HEK293 (cell line): ENCODE measurements around the gene SLC35A4.
"Not testable (repeated sequence)": the region's sequence is repeated elsewhere in the genome, so short reads cannot be mapped to it uniquely, and the experiment has no call there.

ENCODE experiments used
- CTCF ChIA-PET: fragments of 350-600 bp; formaldehyde crosslinking; extraction: SDS; loops from one replicate; lab custom pipeline; 2021; ENCODE audit warnings: antibody characterized with exemption; lab: Yijun Ruan, JAX
- POLR2A ChIA-PET: fragments of 300-600 bp; formaldehyde crosslinking; extraction: SDS; loops from one replicate; lab custom pipeline; 2020; ENCODE audit warnings: antibody characterized with exemption, inconsistent platforms; lab: Yijun Ruan, JAX
- H3K27ac ChIP-seq: fragments of 200-500 bp; sonication (Bioruptor generic); 2 replicates; pipeline ENCODE4 v1.5.1; 2014; ENCODE audit warnings: low read depth, low read length, control low read depth, inconsistent platforms; ENCODE audit errors: extremely low read depth
- H3K36me3 ChIP-seq, 2 experiments: fragments of 200-500 bp in 1 of 2; sonication (Bioruptor generic) in 1 of 2; 1 replicate in 1 of 2; 2 replicates in 1 of 2; pipeline ENCODE4 v1.5.1; 2014 to 2017; ENCODE audit warnings: inconsistent platforms in 2 of 2, low read length in 2 of 2; ENCODE audit not compliant: control insufficient read depth in 2 of 2, insufficient read depth in 1 of 2
- H3K4me1 ChIP-seq: fragments of 200-500 bp; sonication (Bioruptor generic); 2 replicates; pipeline ENCODE4 v1.5.1; 2014; ENCODE audit warnings: mild to moderate bottlenecking, low read length, inconsistent platforms; ENCODE audit not compliant: control insufficient read depth, insufficient read depth
- H3K4me3 ChIP-seq: 2 replicates; pipeline ENCODE4 v1.5.1; 2011; ENCODE audit warnings: low read depth, mild to moderate bottlenecking, control low read depth, low read length, moderate library complexity
- H3K9me3 ChIP-seq: fragments of 200-500 bp; sonication (Bioruptor generic); 2 replicates; pipeline ENCODE4 v1.5.1; 2014; ENCODE audit warnings: low read depth, low read length, inconsistent platforms; ENCODE audit not compliant: control insufficient read depth, insufficient read depth
- BCL11B ChIP-seq: fragments of 450-650 bp; formaldehyde crosslinking; IDR thresholded peaks from 2 replicates; pipeline ENCODE4 v1.5.1; 2016; ENCODE audit warnings: low read depth, missing biosample characterization, missing genetic modification characterization
- EGR2 ChIP-seq: fragments of 450-650 bp; formaldehyde crosslinking; IDR thresholded peaks from 2 replicates; pipeline ENCODE4 v1.5.1; 2016; ENCODE audit warnings: low read depth, missing biosample characterization, missing genetic modification characterization
- PRDM10 ChIP-seq: fragments of 450-650 bp; formaldehyde crosslinking; IDR thresholded peaks from 2 replicates; pipeline ENCODE4 v1.5.1; 2016; ENCODE audit warnings: missing biosample characterization, missing genetic modification characterization
- PRDM2 ChIP-seq: fragments of 450-650 bp; formaldehyde crosslinking; IDR thresholded peaks from 2 replicates; pipeline ENCODE4 v1.5.1; 2016; ENCODE audit warnings: missing biosample characterization, missing genetic modification characterization, borderline replicate concordance
- SETDB1 ChIP-seq: IDR thresholded peaks from one replicate; pipeline ENCODE4 v1.6.1; 2017; ENCODE audit warnings: mild to moderate bottlenecking, low read length, moderate library complexity, mixed read lengths; ENCODE audit not compliant: insufficient read length
- ZBTB17 ChIP-seq: fragments of 450-650 bp; formaldehyde crosslinking; IDR thresholded peaks from 2 replicates; pipeline ENCODE4 v1.5.1; 2016; ENCODE audit warnings: missing biosample characterization, missing genetic modification characterization
- ZBTB6 ChIP-seq: fragments of 450-650 bp; formaldehyde crosslinking; IDR thresholded peaks from 2 replicates; pipeline ENCODE4 v1.5.1; 2017; ENCODE audit warnings: missing biosample characterization, missing genetic modification characterization
- ZNF112 ChIP-seq: fragments of 450-650 bp; formaldehyde crosslinking; IDR thresholded peaks from 2 replicates; pipeline ENCODE4 v1.5.0; 2017; ENCODE audit warnings: missing biosample characterization, missing genetic modification characterization
- ZNF114 ChIP-seq: fragments of 450-650 bp; formaldehyde crosslinking; IDR thresholded peaks from 2 replicates; pipeline ENCODE4 v1.5.0; 2017; ENCODE audit warnings: missing biosample characterization, missing genetic modification characterization
- ZNF23 ChIP-seq: fragments of 450-650 bp; formaldehyde crosslinking; IDR thresholded peaks from 2 replicates; pipeline ENCODE4 v1.5.1; 2016; ENCODE audit warnings: missing biosample characterization, missing genetic modification characterization, borderline replicate concordance
- ZNF311 ChIP-seq: fragments of 450-650 bp; formaldehyde crosslinking; IDR thresholded peaks from 2 replicates; pipeline ENCODE4 v1.5.1; 2017; ENCODE audit warnings: missing biosample characterization, missing genetic modification characterization, borderline replicate concordance
- ZNF354C ChIP-seq: fragments of 450-650 bp; formaldehyde crosslinking; IDR thresholded peaks from 2 replicates; pipeline ENCODE4 v1.5.1; 2016; ENCODE audit warnings: missing biosample characterization, missing genetic modification characterization, low read depth, borderline replicate concordance
- ZNF37A ChIP-seq: fragments of 450-650 bp; IDR thresholded peaks from 2 replicates; pipeline ENCODE4 v1.5.1; 2018; ENCODE audit warnings: missing biosample characterization, missing genetic modification characterization
- ZNF514 ChIP-seq: fragments of 450-650 bp; formaldehyde crosslinking; IDR thresholded peaks from 2 replicates; pipeline ENCODE4 v1.5.1; 2016; ENCODE audit warnings: missing biosample characterization, missing genetic modification characterization
- ZNF521 ChIP-seq: fragments of 450-650 bp; formaldehyde crosslinking; IDR thresholded peaks from 2 replicates; pipeline ENCODE4 v1.5.1; 2017; ENCODE audit warnings: missing biosample characterization, mild to moderate bottlenecking, missing genetic modification characterization
- ZNF704 ChIP-seq: fragments of 450-650 bp; formaldehyde crosslinking; IDR thresholded peaks from 2 replicates; pipeline ENCODE4 v1.5.1; 2016; ENCODE audit warnings: missing biosample characterization, missing genetic modification characterization

The SLC35A4 gene

GRCh38 chr5:140600096-140600495 lies 35.5 kb downstream of the SLC35A4 start:
- Histone ChIP-seq H3K27ac (no peak overlapping the region), H3K4me3 (no peak overlapping the region)
- CTCF ChIA-PET: interaction anchor here (0.6 to 1.1 kb wide), 2 partner anchors 12 to 132 kb away, joined by 3 to 4 read pairs; no protein-coding TSS in a partner anchor

GRCh38 chr5:140602147-140602546 lies 37.5 kb downstream of the SLC35A4 start:
- no peak overlapping the region for H3K4me3 ChIP-seq
- H3K9me3 ChIP-seq: no peaks in the 10 kb centered on the region
- TF ChIP-seq ZBTB6 (tag by site-specific recombination): no peak
- no peak for TF ChIP-seq ZNF112
- no peak for TF ChIP-seq ZNF354C (tag by site-specific recombination)
- no peak for TF ChIP-seq ZNF311 (tag by site-specific recombination)
- no peak for TF ChIP-seq ZNF23 (tag by site-specific recombination)
- no peak for TF ChIP-seq ZNF514 (tag by site-specific recombination)
- TF ChIP-seq ZBTB17 (tag by site-specific recombination): no peak
- TF ChIP-seq PRDM2: no peak
- TF ChIP-seq BCL11B (tag by site-specific recombination): no peak
- TF ChIP-seq ZNF521 (tag by site-specific recombination): no peak
- no peak for TF ChIP-seq SETDB1
- TF ChIP-seq ZNF114 (tag by site-specific recombination): no peak
- no peak for TF ChIP-seq ZNF704 (tag by site-specific recombination)
- TF ChIP-seq EGR2 (tag by site-specific recombination): no peak
- no peak for TF ChIP-seq ZNF37A (tag by site-specific recombination)
- CTCF ChIA-PET: no interaction called here
- no peaks in the 10 kb centered on the region for H3K36me3 ChIP-seq
- H3K4me1 ChIP-seq: no peaks in the 10 kb centered on the region
- POLR2A ChIA-PET: no interaction called here
- no peak overlapping the region for H3K27ac ChIP-seq

More at GRCh38 chr5:140600096-140600495, 35.5 kb downstream of the SLC35A4 start:
- POLR2A ChIA-PET: interaction anchor here (0.6 to 1.6 kb wide), 2 partner anchors 48 to 131 kb away, joined by 6 to 8 read pairs; partner anchors contain the start of genes IK and NDUFA2
- no peaks in the 10 kb centered on the region for H3K36me3 ChIP-seq
- TF ChIP-seq PRDM10: no peak
- TF ChIP-seq, all 188 proteins: peak for 0
- Histone ChIP-seq H3K9me3 (no peaks in the 10 kb centered on the region), H3K4me1 (peaks cover 8% of the 10 kb centered on the region; the same call in 1 of the 2 replicates)

- CTCF ChIA-PET: interaction anchor here (0.5 kb wide), 1 partner anchor 20 kb away, joined by 4 read pairs; no protein-coding TSS in a partner anchor
- H3K9me3 ChIP-seq, H3K27ac ChIP-seq, H3K4me1 ChIP-seq, H3K4me3 ChIP-seq, POLR2A ChIA-PET, H3K36me3 ChIP-seq: not testable (repeated sequence)
These were observed 38.7 kb downstream of the SLC35A4 start for GRCh38 chr5:140603446-140603698.
